Neutrophil (primary cell): ENCODE results near the gene USP47.

ENCODE experiments used
- H3K27ac ChIP-seq: fragments of 200-600 bp; sonication (generic); 2 replicates; pipeline ENCODE4 v1.5.1; 2016; ENCODE audit warnings: mild to moderate bottlenecking, moderate library complexity
- H3K27me3 ChIP-seq: fragments of 200-600 bp; sonication (generic); 2 replicates; pipeline ENCODE4 v1.6.0; 2016; ENCODE audit warnings: mild to moderate bottlenecking
- H3K36me3 ChIP-seq: fragments of 200-600 bp; sonication (generic); 2 replicates; pipeline ENCODE4 v1.5.1; 2017
- H3K4me1 ChIP-seq, 2 experiments: fragments of 200-600 bp in 1 of 2; sonication (generic) in 1 of 2; 1 replicate in 1 of 2; 2 replicates in 1 of 2; pipeline versions ENCODE4 v1.5.1 to v1.6.1; 2013 to 2016; ENCODE audit warnings: low read depth in 1 of 2, low read length in 1 of 2, mild to moderate bottlenecking in 1 of 2, moderate library complexity in 1 of 2; ENCODE audit not compliant: control insufficient read depth in 1 of 2, insufficient read depth in 1 of 2
- H3K4me3 ChIP-seq, 2 experiments: fragments of 200-600 bp in 1 of 2; sonication (generic) in 1 of 2; 1 replicate in 1 of 2; 2 replicates in 1 of 2; pipeline ENCODE4 v1.5.1; 2013 to 2016; ENCODE audit warnings: low read depth in 1 of 2, low read length in 1 of 2, mild to moderate bottlenecking in 1 of 2, moderate library complexity in 1 of 2
- H3K9me3 ChIP-seq: fragments of 200-600 bp; sonication (generic); 2 replicates; pipeline ENCODE4 v1.5.1; 2016
- CTCF ChIP-seq: fragments of 200-600 bp; sonication (generic); IDR thresholded peaks from 2 replicates; pipeline ENCODE4 v1.5.1; 2016; ENCODE audit warnings: antibody characterized with exemption

Gene USP47

DNA sequence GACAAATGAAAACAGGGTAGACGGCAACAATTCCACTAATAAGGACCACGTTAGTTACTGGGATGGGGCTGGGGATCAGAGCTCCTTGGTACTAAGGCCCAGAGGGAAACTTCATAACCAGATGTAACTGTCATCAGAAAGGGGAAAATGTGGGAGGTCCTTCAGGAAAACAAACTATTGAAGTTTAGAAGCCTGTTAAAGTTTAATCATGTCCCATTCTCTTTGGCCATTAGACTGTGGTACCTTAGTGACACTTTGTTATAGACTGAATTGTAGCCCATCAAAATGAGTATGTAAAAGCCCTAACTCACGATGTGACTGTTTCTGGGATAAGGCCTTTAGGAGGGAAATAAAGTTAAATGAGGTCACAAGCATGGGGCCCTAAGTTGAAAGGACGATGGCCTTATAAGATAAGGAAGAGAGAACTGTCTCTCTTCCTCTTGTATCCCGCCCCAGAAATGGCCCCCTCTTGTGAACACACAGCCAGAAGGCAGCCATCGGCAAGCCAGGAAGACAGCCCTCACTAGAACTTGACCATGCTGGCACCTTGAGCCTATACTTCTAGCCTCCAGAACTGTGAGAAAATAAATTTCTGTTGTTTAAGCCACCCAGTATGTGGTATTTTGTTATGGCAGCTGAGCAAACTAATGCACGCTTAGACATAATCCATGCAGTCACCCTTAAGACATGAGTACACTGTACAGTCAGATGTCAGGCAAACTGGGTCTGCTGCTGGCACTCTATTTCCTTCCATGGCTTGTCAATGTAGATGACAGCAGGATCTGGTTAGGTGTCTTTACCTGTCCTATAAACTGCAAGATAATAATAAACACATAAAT is 26.9 kb upstream of the USP47 start:
- Histone ChIP-seq H3K4me3 (no peak overlapping the region), H3K4me1 (no peaks in the 10 kb centered on the region), H3K9me3 (no peaks in the 10 kb centered on the region), H3K27me3 (no peaks in the 10 kb centered on the region), H3K27ac (no peak overlapping the region), H3K36me3 (no peaks in the 10 kb centered on the region)
- no peak for TF ChIP-seq CTCF

- H3K27ac ChIP-seq, result no peak overlapping the region
- H3K36me3 ChIP-seq, result no peaks in the 10 kb centered on the region
- TF ChIP-seq CTCF, result no peak
- no peaks in the 10 kb centered on the region for H3K4me1 ChIP-seq
- no peak overlapping the region for H3K4me3 ChIP-seq
- H3K27me3 ChIP-seq, result no peaks in the 10 kb centered on the region
- H3K9me3 ChIP-seq, result no peaks in the 10 kb centered on the region
These were observed 25.1 kb upstream of the USP47 start for GRCh38 chr11:11816511-11817314.

DNA sequence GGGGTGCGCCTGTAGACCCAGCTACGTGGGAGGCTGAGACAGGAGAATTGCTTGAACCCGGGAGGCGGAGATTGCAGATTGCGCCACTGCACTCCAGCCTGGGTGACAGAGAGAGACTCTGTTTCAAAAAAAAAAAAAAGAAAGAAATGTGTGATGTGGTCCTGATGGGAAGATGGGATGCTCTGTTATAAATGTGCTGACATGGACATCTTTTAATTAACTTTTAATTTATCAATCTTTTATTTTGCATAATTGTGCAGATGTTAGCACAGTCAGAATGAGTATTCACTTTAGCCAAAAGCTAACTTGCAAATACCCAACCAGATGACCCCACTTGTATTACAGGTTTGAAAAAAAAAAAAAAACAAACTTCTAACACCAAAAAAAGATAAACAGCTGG is 23.8 kb upstream of the USP47 start:
- Histone ChIP-seq H3K27ac (no peak overlapping the region), H3K4me1 (no peaks in the 10 kb centered on the region), H3K27me3 (no peaks in the 10 kb centered on the region), H3K4me3 (no peak overlapping the region), H3K36me3 (no peaks in the 10 kb centered on the region), H3K9me3 (no peaks in the 10 kb centered on the region)
- no peak for TF ChIP-seq CTCF

DNA sequence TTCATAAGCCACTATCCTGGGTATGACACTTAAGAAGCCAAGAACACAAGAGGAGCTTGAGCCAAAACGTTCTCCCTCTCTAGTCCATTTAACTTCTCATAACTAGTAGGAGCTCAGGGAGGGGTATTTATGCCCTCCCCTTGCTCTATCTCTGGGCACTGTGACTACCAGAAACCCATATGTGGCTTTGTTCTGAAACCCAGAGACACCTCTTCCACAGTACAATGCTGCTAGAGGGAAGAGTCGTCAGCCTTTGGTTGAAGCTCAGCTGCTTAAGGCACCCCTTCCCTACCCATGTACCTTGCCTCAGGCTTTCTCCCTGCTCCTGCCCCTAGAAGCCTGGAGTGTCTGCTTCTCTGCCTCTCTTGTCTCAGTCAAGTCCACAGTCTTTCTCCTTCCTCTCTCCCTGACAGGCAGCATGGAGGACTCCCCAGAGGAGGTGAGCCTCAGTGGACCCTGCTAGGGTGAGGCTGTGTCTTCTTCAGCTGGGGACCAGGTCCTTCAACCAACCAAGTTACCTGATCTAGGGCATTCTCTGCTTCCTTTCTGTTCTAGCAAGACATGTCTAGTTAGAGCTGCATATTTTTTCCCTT is 23.1 kb upstream of the USP47 start:
- no peak for TF ChIP-seq CTCF

GRCh38 chr11:11821899-11822298 is 19.9 kb upstream of the USP47 start:
- Histone ChIP-seq H3K4me1 (no peaks in the 10 kb centered on the region), H3K36me3 (no peaks in the 10 kb centered on the region), H3K4me3 (no peak overlapping the region), H3K27ac (no peak overlapping the region), H3K9me3 (no peaks in the 10 kb centered on the region), H3K27me3 (no peaks in the 10 kb centered on the region)
- no peak for TF ChIP-seq CTCF

More for the DNA sequence above, 23.1 kb upstream of the USP47 start:
- H3K27me3 ChIP-seq, result no peaks in the 10 kb centered on the region
- H3K36me3 ChIP-seq, result no peaks in the 10 kb centered on the region
- H3K4me1 ChIP-seq, result no peaks in the 10 kb centered on the region
- H3K9me3 ChIP-seq, result no peaks in the 10 kb centered on the region
- H3K27ac ChIP-seq, result no peak overlapping the region
- H3K4me3 ChIP-seq, result no peak overlapping the region
